ENCODE results near the gene CNN3.

Gene CNN3

GRCh38 chr1:94921977-94922376, 4.9 kb downstream of the CNN3 start:
- DNase-seq = no peak

DNA sequence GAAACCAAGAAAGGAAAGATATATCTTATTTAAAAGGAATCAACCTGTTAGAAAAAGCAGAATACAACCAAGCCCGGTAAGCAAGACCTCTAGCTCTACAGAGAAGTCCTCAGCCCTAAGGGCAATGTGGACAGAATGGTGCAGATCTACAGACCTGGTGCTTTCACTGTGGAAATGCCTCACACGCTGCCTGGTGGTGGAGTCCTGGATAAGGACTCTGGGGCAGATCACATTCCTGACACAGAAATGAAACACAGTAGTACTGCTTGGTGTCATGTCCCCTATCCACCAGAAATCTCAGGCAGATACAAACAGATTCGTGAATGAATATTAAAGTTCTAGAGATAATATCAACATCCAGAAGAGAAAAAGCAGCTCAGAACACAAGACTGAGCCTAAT, 6.8 kb downstream of the CNN3 start:
- no peak for DNase-seq

DNA sequence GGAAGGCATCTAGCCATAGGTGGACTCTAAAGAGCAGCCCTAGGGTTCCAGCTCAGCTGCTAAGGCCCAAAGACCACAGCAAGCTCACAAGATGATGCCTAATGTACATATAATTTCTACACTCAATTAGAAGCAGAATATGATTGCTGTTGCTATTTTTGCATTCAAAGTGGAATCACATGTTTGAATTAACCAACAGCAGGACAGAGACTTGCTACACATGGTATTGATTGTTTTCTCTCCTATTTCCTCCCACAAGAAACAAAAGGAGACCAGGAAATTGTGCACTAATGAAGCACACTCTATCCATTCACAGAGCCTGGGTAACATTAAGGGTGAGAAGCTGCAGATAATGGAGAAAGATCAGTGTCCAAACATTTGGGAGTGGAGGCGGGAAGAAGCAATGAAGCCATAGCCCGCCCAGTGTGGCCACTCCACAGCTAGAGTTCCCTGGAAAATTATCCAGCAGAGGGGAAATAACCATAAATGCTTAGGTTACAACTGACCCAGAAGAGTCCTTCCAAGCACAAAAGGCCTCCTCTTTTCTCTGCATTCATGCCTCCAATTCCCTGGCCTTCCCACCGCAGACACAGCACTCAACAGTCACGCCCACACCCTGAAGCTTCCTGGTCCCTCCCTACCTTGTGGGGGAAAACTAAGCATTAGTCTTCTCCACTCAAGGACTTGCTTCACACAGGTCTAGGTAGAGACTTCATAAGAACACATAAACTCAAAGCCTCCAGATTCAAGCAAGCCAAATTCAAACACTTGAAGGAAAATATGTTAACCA, 7.5 kb downstream of the CNN3 start:
- DNase-seq = no peak

DNA sequence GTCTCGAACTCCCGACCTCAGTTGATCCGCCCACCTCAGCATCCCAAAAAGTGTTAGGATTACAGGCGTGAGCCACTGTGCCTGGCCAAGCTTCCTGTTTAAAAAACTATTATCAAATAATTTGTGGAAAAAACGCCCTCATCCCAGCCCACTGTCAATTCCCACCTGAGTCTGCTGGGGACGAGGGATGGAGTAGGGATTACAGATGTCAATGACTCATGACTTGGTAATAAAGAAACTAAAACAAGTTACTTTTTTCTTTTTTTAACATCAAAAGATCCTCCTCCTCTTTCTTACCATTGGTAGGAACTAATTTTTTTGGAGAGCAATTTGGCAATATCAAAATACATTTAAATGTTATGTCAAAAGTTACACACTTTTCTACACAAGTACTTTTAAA, 9.7 kb downstream of the CNN3 start:
- DNase-seq = no peak

DNA sequence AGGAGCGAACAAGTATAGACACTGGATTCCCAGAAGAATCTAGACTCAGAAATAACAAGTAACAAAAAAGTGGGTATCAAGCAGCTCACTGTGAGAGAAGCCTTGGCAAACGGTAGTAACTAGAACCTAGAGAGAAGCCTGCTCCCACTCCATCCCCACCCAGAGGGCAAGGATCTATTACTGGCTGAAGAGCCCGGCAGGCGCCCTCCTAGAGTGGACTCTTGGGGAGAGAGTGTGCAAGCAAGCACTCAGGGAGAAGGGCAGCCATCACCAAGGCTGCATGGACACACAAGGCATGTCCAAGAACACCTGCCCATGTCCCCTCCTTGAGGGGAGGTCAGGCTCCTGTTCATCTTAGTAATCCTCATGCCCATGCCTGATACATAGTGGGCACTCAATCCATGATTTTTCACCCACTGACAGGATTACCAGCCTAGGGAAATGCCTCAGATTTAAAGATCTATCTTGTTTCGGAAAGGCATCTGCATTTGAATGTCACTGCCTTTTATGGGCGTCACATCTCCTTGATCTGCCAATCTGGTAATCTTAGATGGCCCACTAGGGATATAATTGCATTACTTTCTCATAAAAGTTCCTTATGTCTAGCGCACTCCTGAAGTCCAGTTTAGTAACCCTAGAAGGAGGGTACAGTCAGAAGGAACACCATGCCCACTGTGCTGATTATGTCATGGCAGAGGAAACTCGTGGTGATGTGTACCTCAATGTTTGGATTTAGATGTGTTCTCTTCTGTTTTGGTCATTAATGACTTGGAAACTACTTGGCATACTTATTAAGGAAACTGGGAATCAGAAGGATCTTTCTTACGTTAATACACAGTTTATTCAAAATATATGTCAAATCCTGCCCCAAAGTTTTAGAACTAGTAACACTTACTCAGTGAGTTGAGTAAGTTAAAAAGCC, 14.4 kb downstream of the CNN3 start:
- no peak for DNase-seq

DNA sequence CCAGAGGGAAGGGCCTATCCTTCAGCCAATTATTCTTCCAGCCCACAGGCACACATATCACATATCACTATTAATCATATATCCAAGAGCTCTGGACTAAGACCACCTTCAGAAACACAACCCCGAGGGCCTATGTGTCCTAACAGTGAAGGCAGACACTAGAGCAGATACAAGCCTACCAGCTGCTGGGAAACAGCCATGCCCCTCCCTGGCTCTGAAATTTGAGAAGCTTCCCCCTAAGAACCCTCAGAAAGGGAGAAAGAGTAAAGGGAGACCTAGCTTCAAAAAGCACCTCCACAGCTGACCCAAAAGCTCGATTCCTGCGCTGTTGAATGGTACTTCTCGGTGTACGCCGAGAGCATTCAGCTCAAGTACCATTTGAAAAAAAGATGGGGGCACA, 17.4 kb downstream of the CNN3 start:
- DNase-seq = no peak

DNA sequence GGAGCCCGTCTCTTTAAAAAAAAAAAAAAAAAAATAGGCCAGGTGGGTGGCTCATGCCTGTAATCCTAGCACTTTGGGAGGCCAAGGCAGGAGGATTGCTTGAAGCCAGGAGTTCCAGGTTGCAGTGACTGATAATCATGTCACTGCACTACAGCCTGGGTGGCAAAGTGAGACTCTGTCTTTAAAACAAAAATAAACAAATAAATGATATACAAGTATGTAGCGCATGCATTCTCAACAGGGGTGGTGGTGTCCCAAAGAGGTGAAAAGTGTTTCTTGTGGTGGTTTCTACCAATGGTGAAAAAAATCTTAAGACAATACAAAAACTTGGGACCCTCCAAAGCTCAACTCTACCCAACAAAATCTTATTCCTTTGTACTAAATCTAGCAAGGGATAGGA, 17.9 kb downstream of the CNN3 start:
- no peak for DNase-seq

DNA sequence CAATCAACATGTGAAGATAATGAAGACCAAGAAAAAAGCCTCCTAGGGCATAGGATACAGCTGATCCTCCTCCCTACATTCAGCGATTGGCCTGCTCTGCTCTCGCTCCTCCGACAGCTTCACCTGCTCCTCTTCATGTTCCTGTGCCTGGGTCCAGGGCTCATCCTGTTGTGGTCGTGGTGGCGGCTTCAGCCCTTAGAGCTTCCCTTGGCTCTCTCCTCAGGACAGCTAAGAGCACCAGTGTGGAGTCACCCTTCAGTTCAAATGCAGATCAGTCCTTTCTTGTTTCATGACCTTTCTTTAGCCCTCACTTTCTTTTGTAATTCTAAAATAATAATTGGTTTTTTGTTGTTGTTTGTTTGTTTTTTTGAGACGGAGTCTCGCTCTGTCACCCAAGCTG, 18.7 kb downstream of the CNN3 start:
- no peak for DNase-seq

DNA sequence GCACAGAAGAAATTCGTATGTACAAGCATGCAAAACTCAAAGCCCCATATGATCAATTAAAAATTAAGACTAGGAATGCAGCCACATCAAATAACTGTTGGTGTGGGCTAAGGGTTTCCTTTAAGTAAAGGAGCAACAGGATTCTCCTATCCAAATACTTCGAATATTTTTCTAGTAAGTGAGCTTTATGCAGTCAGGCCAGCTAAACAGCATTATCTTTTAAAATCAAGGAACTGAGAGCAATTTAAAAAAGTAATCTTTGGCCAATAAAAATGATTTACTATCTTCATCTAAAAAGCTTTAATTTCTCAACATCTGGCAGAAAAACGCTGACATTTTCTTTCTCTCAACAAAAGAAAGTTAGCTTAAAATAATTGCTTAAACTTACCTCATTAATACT, 19.8 kb downstream of the CNN3 start:
- DNase-seq = no peak

DNA sequence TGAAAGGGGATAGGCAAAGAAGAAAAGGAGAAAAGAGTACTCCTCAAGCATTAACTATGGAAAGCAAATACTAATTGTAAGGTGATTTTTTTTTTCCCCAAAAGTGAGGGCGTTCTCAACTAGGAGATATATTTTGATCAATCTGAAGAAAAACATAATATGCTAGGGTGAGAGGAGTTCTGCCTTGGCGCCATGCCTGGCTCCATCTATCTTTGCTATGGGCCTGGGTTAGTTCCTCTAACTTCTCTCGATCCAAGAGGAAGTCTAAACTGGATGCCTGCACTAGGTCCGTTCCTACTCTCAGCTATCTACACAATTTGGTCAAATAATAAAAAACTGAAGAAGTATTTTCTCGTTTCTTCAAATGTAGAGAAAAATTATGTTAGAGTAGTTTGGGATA, 20.5 kb downstream of the CNN3 start:
- no peak for DNase-seq

- no peak for DNase-seq
These were observed 21.7 kb downstream of the CNN3 start for GRCh38 chr1:94905207-94905606.

GRCh38 chr1:94903280-94904009, 23.5 kb downstream of the CNN3 start:
- no peak for DNase-seq

DNA sequence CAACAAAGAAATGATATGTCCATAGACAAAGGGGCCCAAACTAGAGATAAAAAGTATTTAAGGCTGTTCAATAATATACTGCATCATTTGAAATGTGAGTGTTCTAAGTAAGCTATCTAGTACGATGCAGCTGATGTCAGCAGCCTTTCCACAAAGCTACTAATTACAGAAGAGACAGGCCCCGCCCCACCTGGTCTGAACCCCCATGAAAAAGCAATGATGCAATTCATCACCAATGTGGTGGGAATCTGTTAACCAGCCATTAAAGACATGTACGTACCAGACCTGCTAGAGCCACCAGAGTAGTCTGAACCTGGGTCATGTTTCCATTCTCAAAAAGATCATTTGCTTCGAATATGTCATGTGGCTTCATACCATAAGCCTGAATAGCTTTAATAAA, 25.1 kb downstream of the CNN3 start:
- no peak for DNase-seq

DNA sequence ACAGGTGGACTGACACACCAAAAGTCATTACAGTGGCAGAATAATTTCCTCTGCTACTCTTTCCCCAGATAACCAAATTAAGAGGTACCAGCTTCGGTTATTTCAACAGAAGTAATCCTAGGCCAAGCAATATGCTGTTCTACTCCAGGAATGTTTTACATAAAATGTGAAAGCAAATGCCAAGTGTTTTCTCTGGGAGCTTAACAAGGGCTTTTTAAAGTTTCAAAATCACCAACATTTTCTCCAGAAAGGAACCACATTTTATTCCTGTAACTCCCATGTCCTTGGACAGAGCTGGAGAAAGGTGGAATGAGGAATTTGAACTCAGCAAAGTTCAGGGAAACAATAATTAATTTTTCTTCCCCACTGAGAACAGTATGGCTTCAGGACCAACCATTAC, 27.2 kb downstream of the CNN3 start:
- DNase-seq = no peak

DNA sequence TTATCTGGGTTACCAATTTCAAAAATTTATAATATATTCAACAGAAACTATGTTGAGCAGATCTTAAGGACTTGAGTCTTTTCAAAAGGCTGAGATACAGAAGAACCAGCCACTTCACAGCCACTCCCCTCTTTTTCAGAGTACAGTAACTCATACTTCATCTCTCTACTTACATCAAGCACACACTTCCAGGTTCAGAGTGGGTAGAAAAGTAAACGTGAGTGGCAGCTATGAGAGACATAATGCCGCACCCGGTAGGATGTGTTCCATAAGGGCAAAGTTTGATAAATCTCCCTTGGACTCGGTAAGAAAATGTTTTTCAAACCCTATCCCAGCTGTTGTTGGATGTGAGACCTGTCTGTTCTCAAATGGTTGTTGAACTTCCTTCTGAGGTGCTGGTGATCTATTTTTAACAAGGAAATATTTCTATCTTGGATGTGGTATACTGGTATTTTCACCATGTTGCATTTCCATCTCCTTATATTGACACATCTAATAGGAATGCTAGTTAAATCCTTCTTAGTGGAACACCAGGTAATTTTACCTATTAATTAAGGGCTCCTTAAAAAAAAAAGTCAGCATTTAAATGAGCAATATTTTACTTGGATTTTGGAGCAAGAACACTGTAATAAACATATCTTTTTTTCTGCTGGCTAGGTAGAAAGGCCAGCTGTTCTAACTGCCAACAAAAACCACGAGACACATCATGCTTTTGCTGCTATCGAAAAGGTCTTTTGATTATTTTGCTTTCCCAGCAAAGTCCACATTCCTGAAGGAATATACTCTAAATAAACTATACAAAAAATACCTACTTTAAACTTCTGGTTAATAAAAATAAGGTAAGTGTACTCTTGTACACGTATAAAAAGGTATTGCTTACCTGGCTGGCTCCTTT, 28.2 kb downstream of the CNN3 start:
- no peak for DNase-seq

- no peak for DNase-seq
These were observed 31.4 kb downstream of the CNN3 start for GRCh38 chr1:94895518-94895917.

DNA sequence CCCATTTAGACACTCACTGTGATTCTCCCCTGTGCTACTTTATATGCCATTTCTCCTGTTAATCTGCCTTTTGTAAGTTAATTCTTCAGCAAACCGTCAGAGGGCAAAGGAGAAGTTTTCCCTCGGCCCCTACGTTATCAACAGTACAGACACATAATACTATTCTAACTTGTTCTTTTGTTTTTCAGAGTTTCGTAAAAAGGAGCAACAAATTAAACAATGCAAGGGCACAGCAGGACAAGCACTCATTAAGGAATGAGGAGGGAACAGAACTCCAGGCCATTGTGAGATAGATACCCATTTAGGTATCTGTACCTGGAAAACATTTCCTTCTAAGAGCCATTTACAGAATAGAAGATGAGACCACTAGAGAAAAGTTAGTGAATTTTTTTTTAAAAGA, 32.3 kb downstream of the CNN3 start:
- DNase-seq = no peak

DNA sequence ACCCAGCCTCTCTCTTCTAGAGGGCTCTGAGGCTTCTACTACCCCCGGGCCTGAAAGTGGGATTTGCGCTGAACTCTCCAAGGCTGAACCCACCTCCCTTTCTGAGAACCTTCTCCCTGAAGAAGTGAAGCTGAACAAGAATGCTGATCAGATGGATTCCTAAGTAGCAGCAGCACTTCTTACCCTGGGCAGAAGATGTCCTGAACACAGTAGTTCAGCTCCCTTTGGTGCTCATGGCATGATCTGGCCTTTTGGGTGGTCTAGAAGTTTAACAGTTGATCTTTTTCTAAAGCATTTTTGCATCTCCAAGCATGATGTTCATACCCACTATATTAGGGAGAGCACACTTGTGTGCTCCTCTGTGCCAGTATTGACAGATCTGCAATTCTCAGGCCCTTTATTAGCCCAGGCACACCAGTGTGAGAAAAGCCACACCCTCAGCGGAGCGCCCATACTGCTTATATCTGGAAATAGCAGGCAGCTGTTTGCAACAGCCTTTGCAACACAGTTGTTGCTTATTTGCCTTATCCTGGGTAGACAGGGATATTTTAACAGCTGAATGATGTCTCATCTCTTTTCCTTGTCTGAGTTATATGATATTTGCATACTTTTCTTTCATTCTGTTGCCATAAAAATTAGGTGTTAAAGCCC, 34.2 kb downstream of the CNN3 start:
- no peak for DNase-seq

GRCh38 chr1:94888201-94888600, 38.7 kb downstream of the CNN3 start:
- no peak for DNase-seq

DNA sequence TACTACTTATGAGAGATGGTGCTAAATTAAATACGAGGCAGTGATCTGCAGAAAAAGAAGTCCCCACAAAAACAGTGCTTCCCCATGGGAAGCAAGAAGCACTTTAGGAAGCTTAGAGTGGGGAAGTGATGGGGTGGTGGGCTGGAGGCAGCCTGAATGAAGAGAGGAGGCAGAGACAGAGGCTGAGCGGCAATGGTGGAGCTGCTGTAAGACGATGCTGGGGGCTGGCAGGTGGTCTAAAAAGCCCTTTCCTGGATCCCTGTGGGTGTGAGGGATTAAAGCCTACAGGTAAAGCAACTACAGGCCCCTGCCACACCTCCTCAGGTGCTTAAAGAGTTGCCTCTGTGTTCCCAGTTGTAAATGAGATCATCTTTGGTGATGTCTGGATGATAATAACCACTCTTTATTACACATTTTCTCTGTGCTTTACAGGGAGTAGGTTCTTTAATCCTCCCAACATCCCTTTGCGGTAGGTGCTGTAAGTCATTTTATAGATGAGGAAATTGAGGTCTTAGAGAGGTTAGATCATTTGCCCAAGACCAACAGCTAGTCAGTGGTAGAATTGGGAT, 39.2 kb downstream of the CNN3 start:
- no peak for DNase-seq

DNA sequence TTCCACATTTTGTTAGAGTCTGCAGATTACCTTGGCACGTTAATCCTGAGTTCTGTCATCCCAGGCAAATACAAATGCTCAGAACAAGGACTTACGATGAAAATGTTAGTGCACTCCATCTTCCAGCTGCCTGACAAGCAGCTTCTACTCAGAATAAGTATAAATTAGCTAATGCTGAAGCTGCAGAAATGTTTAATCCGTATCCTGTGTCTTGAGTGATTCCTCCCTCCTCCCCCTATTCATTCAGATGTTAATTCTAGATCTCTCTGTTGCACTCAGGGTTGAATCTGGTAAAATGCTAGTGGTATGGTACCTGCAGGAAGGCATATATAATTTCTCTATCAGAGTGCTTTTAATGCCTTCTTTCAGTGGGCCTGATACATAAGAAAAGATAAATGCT, 39.8 kb downstream of the CNN3 start:
- no peak for DNase-seq

GRCh38 chr1:94886361-94886760, 40.5 kb downstream of the CNN3 start:
- DNase-seq = no peak
